Fibroblast of lung (primary cell): ENCODE measurements around the gene MCF2L2. TPM values are rescaled to one million over a fixed set of nuclear protein-coding genes. Genes with fewer than 3 reads are reported as not detected.

Experiments
- DNase-seq, 2 donors: peaks; one replicate each; pipeline versions ENCODE4 v3.0.0 to v3.0.0-alpha.2; 2010; ENCODE audit warnings: low read depth in 2 of 2
- H2AFZ ChIP-seq: 2 replicates; pipeline ENCODE4 v1.5.1; 2012; ENCODE audit warnings: low read length, control low read depth, inconsistent platforms
- H3K27ac ChIP-seq: 2 replicates; pipeline ENCODE4 v1.5.1; 2011; ENCODE audit warnings: low read length, control low read depth; ENCODE audit not compliant: insufficient read depth
- H3K27me3 ChIP-seq: 2 replicates; pipeline ENCODE4 v1.5.1; 2011; ENCODE audit warnings: mild to moderate bottlenecking, low read length; ENCODE audit not compliant: control insufficient read depth, insufficient read depth
- H3K36me3 ChIP-seq: 2 replicates; pipeline ENCODE4 v1.5.1; 2011; ENCODE audit warnings: low read length; ENCODE audit not compliant: control insufficient read depth, insufficient read depth
- H3K4me1 ChIP-seq: 2 replicates; pipeline ENCODE4 v1.5.1; 2011; ENCODE audit warnings: low read length; ENCODE audit not compliant: control insufficient read depth, insufficient read depth; ENCODE audit errors: extremely low read depth
- H3K4me2 ChIP-seq: 2 replicates; pipeline ENCODE4 v1.5.1; 2011; ENCODE audit warnings: low read length, control low read depth; ENCODE audit not compliant: insufficient read depth; ENCODE audit errors: extremely low read depth
- H3K4me3 ChIP-seq, 4 experiments: fragments of 200-600 bp in 1 of 4; sonication (generic) in 1 of 4; replicated peaks in 1 of 4; 2 replicates each; pipeline ENCODE4 v1.5.1; 2011 to 2016; ENCODE audit warnings: low read length in 4 of 4, low read depth in 3 of 4, mild to moderate bottlenecking in 3 of 4, control low read depth in 2 of 4, inconsistent platforms in 1 of 4, mixed read lengths in 1 of 4; ENCODE audit not compliant: insufficient read depth in 1 of 4; ENCODE audit errors: control extremely low read depth in 1 of 4
- H3K79me2 ChIP-seq: 2 replicates; pipeline ENCODE4 v1.5.1; 2012; ENCODE audit warnings: mild to moderate bottlenecking, low read length, inconsistent platforms; ENCODE audit not compliant: control insufficient read depth, insufficient read depth
- H3K9ac ChIP-seq: 2 replicates; pipeline ENCODE4 v1.5.1; 2011; ENCODE audit warnings: mild to moderate bottlenecking, low read length, control low read depth; ENCODE audit not compliant: insufficient read depth
- H3K9me3 ChIP-seq: 2 replicates; pipeline ENCODE4 v1.5.1; 2012; ENCODE audit warnings: low read depth, low read length; ENCODE audit not compliant: control insufficient read depth, insufficient read depth
- H4K20me1 ChIP-seq: 2 replicates; pipeline ENCODE4 v1.5.1; 2011; ENCODE audit warnings: low read length; ENCODE audit not compliant: control insufficient read depth, insufficient read depth; ENCODE audit errors: extremely low read depth
- CTCF ChIP-seq, 2 donors: IDR thresholded peaks in 1 of 2; conservative IDR thresholded peaks in 1 of 2; 1 replicate in 1 of 2; 2 replicates in 1 of 2; pipeline ENCODE4 v1.5.1; 2011 to 2012; ENCODE audit warnings: low read length in 2 of 2, control low read depth in 1 of 2, inconsistent platforms in 1 of 2, low read depth in 1 of 2, mild to moderate bottlenecking in 1 of 2
- EZH2 ChIP-seq: IDR thresholded peaks from 2 replicates; pipeline ENCODE4 v1.5.1; 2012; ENCODE audit warnings: low read length, control low read depth, mild to moderate bottlenecking; ENCODE audit errors: missing control alignments
- polyA plus RNA-seq, 2 donors: library from polyadenylated mRNA; depleted of rRNA in 1 of 2; stranded (reverse) in 1 of 2; unstranded in 1 of 2; fragments of >200 nt; gene quantifications; 2 replicates each; pipeline ENCODE4 v1.2.1, GENCODE V29; 2011 to 2012; ENCODE audit warnings: missing spikeins in 1 of 2
- total RNA-seq: library from RNA; depleted of rRNA; stranded (reverse); fragments of >200 nt; gene quantifications from 2 replicates; pipeline ENCODE4 v1.2.1, GENCODE V29; 2014

MCF2L2 gene
- total and polyA plus RNA-seq, 2 donors (not counting 1 experiment from before 2014, with no cell fraction given): under 0.01 to 0.08 TPM

- Histone ChIP-seq H3K36me3 (no peaks in the 10 kb centered on the region), H3K4me1 (no peaks in the 10 kb centered on the region), H3K27me3 (no peaks in the 10 kb centered on the region), H3K9ac (no peak overlapping the region), H3K4me3 (no peak overlapping the region), H3K27ac (no peak overlapping the region), H3K79me2 (no peaks in the 10 kb centered on the region), H3K4me2 (no peak overlapping the region), H3K9me3 (no peaks in the 10 kb centered on the region), H4K20me1 (no peaks in the 10 kb centered on the region), H2AFZ (no peak overlapping the region)
- TF ChIP-seq EZH2 (no peak), CTCF (conservative IDR thresholded peaks at IDR 0.05 in 1 of 2, IDR thresholded peaks at IDR 0.05 in 1 of 2; ENCODE audit: low read depth in 1 of 2, low read length in 2 of 2) (no peak)
- peak in 1 of 2 donors; percentile 42 for DNase-seq
Observed at GRCh38 chr3:183193762-183194689, 234.4 kb downstream of the MCF2L2 start.

GRCh38 chr3:183192650-183193300 lies 235.6 kb downstream of the MCF2L2 start:
- no peaks in the 10 kb centered on the region for H3K79me2 ChIP-seq
- no peak overlapping the region for H3K4me2 ChIP-seq
- TF ChIP-seq CTCF (conservative IDR thresholded peaks at IDR 0.05 in 1 of 2, IDR thresholded peaks at IDR 0.05 in 1 of 2; ENCODE audit: low read depth in 1 of 2, low read length in 2 of 2): no peak
- TF ChIP-seq EZH2: no peak
- no peaks in the 10 kb centered on the region for H4K20me1 ChIP-seq
- no peaks in the 10 kb centered on the region for H3K9me3 ChIP-seq
- no peak overlapping the region for H3K4me3 ChIP-seq
- H3K9ac ChIP-seq: no peak overlapping the region
- no peak overlapping the region for H3K27ac ChIP-seq
- no peaks in the 10 kb centered on the region for H3K36me3 ChIP-seq
- peak in 1 of 2 donors; percentile 4 for DNase-seq
- no peak overlapping the region for H2AFZ ChIP-seq
- no peaks in the 10 kb centered on the region for H3K4me1 ChIP-seq
- no peaks in the 10 kb centered on the region for H3K27me3 ChIP-seq

GRCh38 chr3:183189641-183190040 lies 238.8 kb downstream of the MCF2L2 start:
- Histone ChIP-seq H3K9me3 (no peaks in the 10 kb centered on the region), H3K4me2 (no peak overlapping the region), H3K4me1 (peaks cover 2% of the 10 kb centered on the region), H3K27ac (no peak overlapping the region), H2AFZ (no peak overlapping the region), H3K4me3 (no peak overlapping the region), H4K20me1 (no peaks in the 10 kb centered on the region), H3K79me2 (no peaks in the 10 kb centered on the region), H3K36me3 (no peaks in the 10 kb centered on the region), H3K27me3 (no peaks in the 10 kb centered on the region), H3K9ac (no peak overlapping the region)
- DNase-seq: peak in 1 of 2 donors; percentile 7
- TF ChIP-seq CTCF (conservative IDR thresholded peaks at IDR 0.05 in 1 of 2, IDR thresholded peaks at IDR 0.05 in 1 of 2; ENCODE audit: low read depth in 1 of 2, low read length in 2 of 2) (no peak), EZH2 (no peak)
